ENCODE results near the gene DAGLB.

The DAGLB gene

DNA sequence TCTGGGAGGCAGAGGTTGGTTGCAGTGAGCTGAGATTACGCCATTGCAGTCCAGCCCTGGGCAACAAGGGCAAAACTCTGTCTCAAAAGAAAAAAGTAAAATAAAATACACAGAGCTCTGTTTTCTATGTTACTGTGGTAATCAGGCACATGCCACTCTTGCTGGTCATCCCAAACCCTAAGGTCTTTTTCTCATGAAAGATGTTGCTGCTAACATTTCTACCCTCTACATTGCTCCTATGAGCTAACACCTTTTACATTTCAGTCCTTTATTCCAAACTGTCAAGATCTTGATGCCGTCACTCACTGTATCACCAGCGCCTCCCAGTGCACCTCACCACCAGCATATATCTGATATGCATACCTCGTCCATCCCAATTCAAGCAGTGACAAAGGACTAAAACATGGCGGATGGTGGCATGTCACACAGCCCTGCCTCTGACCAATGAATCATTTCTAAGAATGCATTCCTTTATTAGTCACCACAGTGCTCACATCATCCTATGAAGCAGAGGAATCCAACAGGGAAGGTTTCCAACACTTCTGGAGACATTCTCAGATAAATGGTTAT lies 4.3 kb downstream of the DAGLB start:
- TF ChIP-seq GATA2 (IDR thresholded peaks at IDR 0.05; ENCODE audit: low read depth, low read length) (no peak), GATA3 (IDR thresholded peaks at IDR 0.05; ENCODE audit: low read depth, low read length) (no peak)

DNA sequence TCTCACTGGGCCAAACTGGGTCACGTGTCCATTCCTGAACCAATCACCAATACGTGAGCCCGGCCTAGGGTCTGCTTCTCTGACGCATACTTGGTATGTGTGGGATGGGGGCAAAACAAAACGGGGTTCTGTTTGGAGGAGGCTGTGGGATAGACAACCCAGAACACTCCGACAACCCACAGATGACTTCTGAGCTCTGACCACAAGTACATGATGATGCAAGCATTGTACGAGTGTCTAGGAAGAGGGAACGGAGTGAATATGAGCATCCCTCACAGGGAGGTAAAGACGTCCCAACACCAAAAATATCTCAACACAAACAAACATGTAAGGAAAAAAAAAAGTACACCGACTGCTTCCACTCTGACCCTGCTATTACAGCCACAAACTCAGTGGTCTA lies 5.6 kb downstream of the DAGLB start:
- TF ChIP-seq GATA2 (IDR thresholded peaks at IDR 0.05; ENCODE audit: low read depth, low read length) (no peak), GATA3 (IDR thresholded peaks at IDR 0.05; ENCODE audit: low read depth, low read length) (no peak)

DNA sequence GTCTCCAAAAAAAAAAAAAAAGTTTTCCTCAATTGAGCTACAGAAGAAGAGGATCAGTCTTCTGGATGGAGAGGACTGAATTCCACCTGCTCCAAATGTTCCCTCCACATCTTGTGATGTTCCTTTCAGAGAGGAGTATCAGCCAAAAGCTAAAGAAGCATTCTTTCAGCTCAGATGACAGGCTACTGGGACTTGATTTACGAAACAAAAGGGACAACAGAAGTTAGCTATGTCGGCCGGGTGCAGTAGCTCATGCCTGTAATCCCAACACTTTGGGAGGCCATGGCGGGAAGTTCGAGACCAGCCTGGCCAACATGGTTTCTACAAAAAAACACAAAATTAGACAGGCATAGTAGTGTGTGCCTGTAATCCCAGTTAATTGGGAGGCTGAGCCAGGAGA lies 7.4 kb downstream of the DAGLB start:
- TF ChIP-seq GATA3 (IDR thresholded peaks at IDR 0.05; ENCODE audit: low read depth, low read length) (no peak), GATA2 (IDR thresholded peaks at IDR 0.05; ENCODE audit: low read depth, low read length) (no peak)

DNA sequence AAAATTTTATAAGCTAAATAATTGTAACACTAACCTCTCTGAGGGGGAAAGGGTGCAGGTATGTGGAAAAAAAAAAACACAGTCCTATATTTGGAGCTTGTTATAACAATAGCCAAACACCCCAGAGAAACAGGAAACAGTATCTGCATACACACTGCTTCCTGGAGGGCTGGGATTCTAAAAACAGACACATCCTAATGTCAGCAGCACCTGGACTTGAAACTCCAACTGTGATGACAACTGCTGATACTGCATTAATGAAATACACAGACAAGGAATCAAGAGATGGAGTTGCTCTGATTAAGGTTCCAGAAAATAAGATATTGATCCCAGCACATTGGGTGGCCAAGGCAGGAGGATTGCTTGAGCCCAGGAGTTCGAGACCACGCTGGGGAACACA lies 9.3 kb downstream of the DAGLB start:
- TF ChIP-seq GATA2 (IDR thresholded peaks at IDR 0.05; ENCODE audit: low read depth, low read length) (peak; percentile 65), GATA3 (IDR thresholded peaks at IDR 0.05; ENCODE audit: low read depth, low read length) (0 out of 2 replicates have a peak, but pooled peaks have one; percentile 44)

DNA sequence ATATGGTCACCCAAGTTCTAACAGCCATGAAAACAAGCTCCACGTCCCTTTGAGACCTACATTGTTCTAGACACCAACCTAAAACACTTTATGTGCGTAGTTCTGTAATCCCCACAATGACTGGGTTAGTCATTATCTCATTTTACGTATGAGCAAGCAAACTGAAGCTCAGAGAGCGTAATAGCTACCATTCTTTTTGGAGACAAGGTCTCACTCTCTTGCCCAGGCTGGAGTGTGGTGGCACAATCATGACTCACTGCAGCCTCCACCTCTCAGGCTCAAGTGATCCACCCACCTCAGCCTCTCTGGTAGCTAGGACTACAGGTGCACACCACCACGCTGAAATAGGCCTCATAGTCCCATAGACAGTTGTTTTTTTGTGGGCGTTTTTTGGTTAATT lies 10.5 kb downstream of the DAGLB start:
- TF ChIP-seq GATA2 (IDR thresholded peaks at IDR 0.05; ENCODE audit: low read depth, low read length) (no peak), GATA3 (IDR thresholded peaks at IDR 0.05; ENCODE audit: low read depth, low read length) (no peak)

DNA sequence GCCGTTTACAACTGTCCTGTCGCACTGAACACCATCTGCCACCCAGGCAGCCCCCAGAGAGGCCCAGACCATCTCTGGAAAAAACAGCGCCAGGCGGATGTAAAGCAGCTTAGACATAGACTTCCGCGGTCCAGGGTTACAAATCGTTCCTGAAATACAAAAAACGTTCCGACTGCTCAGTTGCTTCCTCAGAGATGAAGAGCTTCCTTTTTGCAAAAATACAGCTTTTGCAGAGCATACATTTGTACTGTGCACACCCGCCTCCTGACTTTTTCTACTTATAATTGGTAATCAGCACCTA lies 11.4 kb downstream of the DAGLB start:
- TF ChIP-seq GATA2 (IDR thresholded peaks at IDR 0.05; ENCODE audit: low read depth, low read length) (no peak), GATA3 (IDR thresholded peaks at IDR 0.05; ENCODE audit: low read depth, low read length) (no peak)

DNA sequence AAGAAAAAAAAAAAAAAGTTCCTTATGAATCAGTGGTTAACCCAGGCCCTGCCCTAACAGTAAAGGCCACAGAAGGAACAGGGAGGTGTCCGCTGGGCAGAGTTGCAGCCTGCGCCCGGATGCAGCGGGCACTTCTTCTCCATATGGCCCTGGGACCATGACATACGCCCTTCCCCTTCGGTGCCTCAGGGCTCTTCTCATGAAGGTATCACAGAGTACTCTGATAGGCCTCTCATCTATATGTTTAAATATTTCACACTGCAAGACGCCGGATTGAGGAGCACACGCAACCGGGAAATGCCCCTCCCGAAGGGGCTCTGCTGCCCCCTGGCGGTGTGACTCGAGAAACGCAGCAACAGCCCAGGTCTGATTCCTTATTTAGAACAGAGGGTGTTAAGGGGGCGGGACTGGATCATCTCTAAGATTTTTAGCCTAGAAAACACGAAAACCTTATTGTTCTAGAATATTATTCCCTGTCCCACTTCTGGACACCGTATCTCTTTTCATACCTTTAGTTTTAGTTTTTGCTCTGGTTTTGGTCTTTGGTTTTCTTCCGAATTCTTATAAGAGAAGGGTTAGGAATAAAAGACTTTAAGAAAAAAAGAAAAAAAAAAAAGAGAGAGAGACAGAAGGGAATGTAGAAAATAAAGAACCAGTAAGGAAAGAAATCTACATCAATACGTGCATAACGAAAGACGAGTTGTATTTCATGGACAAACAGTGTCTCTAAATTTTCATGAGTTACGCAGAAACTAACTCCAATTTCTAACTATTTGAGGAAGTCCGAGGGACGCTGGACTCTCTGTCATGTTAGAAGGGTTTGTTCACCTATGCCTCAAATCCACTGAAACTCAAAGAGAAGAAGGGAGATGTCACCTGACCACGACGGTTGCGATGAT lies 12.0 kb downstream of the DAGLB start:
- TF ChIP-seq GATA2 (IDR thresholded peaks at IDR 0.05; ENCODE audit: low read depth, low read length) (no peak), GATA3 (IDR thresholded peaks at IDR 0.05; ENCODE audit: low read depth, low read length) (no peak)

DNA sequence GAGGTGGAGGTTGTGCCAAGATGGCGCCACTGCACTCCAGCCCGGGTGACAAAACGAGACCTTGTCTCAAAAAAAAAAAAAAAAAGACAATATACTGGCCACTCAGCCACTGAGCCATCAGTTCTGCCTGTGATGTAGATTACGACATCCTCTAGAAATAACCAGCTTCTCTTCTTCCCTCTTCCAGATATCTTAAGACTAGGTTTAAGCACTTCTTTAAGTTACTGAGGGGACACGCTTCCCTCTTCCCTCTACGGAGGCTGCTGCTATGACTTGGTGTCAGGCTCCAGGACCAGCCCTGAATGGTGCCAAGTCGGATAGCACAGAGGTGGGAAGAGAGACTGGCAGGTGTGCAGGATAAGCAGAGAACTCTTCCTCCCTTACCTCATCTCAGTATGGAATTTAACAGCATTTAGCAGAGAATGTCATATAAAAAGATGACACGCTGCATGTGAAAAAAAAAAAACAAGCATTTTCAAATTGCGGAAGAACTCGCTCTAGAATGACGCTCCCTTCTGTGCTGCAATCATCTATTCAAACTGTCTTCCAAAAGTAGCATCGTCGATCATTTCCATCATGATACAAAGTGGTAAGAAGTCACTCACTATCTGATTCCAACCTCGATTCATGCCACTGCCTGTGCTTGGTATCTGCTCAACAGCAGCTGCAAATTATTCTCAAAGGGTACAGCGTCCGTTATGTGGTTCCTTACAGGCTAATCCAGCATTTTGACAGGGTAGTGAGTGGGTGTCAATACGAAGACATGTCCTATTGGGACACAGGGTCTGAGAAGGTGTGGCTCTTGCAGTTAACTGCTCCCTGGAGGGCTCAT lies 13.8 kb downstream of the DAGLB start:
- TF ChIP-seq GATA2 (IDR thresholded peaks at IDR 0.05; ENCODE audit: low read depth, low read length) (no peak), GATA3 (IDR thresholded peaks at IDR 0.05; ENCODE audit: low read depth, low read length) (no peak)

DNA sequence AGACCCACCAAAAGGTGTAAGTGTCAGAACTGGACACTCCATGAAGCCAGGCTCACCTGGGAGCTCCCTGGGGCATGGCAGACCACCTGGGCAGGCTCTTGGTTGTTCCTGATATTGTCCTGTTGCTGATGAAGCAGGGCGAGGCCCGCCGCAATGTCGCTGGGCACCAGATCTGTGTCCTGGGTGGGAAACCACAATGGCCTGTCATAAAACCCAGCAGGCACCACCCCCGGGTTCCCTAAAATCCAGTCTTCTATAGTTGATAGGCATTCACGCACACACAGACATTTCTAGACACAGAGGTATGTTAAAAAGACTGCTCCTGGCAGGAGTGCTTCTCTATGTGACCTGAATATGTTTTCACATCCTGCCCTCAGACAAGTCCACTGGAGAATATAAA lies 15.0 kb downstream of the DAGLB start:
- TF ChIP-seq GATA3 (IDR thresholded peaks at IDR 0.05; ENCODE audit: low read depth, low read length) (no peak), GATA2 (IDR thresholded peaks at IDR 0.05; ENCODE audit: low read depth, low read length) (no peak)

DNA sequence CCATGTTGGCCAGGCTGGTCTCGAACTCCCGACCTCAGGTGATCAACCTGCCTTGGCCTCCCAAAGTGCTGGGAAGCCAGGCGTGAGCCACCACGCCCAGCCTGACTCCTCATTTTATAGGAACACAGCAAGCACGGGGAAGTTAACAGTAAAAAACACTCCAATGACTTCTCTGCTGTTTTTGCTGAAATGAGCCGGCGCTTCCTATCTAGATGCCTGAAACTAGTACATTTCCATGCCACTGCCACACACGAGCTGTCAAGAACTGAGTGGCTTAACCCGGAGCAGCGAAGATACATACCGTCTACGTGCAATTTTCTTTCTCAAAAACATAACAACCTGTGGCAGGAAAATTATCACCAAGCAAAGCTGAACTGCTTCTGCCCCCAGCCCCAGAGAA lies 16.8 kb downstream of the DAGLB start:
- TF ChIP-seq GATA3 (IDR thresholded peaks at IDR 0.05; ENCODE audit: low read depth, low read length) (no peak), GATA2 (IDR thresholded peaks at IDR 0.05; ENCODE audit: low read depth, low read length) (no peak)

DNA sequence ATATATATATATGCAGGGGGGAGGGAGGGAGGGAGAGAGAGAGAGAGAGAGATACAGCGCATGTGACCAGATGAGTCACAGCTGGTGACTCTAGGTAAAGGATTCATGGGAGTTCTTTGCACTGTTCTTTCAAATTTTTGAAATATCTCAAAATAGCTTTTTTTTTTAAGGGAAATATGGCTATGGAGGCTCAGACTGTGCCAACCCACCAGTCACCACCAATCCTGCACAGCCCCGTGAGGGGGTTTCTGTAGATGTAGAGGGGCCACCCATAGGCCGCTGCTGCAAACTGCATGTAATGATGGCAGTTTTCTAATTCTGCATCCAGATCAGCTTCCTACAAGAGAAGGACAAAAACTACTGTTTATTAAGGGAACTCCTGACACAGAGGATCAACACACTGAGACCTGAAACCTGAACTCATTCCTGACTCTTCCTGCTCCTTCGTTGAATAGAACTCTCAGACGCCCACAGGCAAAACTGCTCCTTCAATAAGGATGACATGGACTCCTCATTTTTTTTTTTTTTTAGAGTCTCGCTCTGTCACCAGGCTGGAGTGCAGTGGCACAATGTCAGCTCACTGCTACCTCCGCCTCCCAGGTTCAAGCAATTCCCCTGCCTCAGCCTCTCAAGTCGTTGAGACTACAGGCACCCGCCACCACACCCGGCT lies 17.3 kb downstream of the DAGLB start:
- no peak for TF ChIP-seq GATA2 (IDR thresholded peaks at IDR 0.05; ENCODE audit: low read depth, low read length)
- no peak for TF ChIP-seq GATA3 (IDR thresholded peaks at IDR 0.05; ENCODE audit: low read depth, low read length)

DNA sequence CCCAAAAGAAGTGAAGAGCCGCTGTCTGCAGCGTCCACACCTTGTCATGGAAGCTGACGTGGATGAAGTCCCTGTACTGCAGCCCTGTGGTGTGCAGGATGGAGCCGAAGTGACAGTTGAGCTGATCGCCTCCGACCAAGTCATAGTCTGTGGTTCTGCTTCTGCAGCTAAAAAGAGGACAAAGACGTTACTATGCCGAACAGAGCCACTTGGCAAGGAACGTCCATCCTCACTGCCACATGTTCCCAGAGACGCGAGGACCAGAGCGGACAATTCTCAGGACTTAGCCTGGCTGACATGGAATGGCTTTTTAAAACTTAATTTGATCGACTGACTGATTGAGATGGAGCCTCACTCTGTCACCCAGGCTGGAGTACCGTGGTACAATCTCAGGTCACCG lies 21.8 kb downstream of the DAGLB start:
- TF ChIP-seq GATA2 (IDR thresholded peaks at IDR 0.05; ENCODE audit: low read depth, low read length), result no peak
- no peak for TF ChIP-seq GATA3 (IDR thresholded peaks at IDR 0.05; ENCODE audit: low read depth, low read length)

DNA sequence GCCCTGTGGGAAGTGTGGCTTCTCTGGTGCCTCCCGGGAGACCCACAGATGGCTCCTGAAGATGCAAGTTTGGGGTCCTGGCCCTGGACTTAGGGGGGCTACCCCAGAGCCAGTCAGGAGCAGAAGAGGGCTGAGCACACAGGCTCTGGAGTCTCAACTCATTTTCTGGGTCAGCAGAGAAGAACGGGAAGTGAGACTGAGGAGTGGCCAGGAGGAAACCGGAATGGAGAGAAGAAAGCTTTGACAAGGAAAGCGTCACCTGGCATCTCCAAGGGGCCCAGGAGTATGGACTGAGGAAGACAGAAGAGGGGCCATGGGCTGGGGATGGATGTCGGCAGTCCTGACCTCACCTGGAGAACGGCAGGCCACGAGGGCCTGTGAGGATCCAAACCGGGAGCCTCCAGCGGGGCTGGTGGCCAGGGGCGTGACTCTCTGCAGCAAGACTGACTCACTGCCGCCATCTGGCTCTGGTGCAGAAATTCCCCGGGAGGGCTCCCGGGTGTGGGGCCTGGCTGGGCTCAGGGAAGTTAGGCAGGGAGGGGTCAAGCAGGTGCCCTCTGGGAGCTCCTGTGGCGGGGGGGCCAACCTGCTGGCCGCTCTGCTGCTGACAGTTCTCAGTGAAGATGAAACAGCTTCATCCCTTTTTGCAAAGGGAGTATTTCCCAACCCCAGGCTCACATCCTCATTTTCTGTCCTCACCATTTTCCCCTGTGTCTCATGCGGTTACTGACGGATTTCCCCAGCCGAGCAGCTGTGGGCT lies 23.6 kb downstream of the DAGLB start:
- TF ChIP-seq GATA2 (IDR thresholded peaks at IDR 0.05; ENCODE audit: low read depth, low read length), result no peak
- TF ChIP-seq GATA3 (IDR thresholded peaks at IDR 0.05; ENCODE audit: low read depth, low read length), result no peak
